NCI-H1048 (cell line): ENCODE results near the gene TLR6.
"Not testable (repeated sequence)": the region's sequence is repeated elsewhere in the genome, so short reads cannot be mapped to it uniquely, and the experiment has no call there.

Experiments used
- DNase-seq: peaks from one replicate; lab custom pipeline; 2025; lab: John Stamatoyannopoulos, UW

TLR6 gene

DNA sequence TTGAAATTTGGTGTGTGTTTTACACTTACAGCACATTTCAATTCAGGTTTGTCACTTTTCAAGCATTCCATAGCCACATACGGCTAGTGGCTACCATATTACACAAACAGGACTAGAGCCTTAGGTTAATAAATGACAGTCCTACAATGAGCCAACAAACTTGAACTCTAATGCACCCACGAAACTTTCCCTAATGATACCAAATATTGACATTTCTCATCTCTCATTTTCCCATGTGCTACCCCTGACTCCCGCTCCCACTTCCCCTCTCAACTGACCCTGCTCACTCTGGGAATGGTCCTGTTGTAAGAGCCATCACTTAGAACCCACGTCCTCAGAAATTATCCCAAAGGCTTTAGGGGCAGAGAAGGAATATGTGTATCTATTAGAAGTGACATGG is 68.9 kb downstream of the TLR6 start:
- DNase-seq: no peak

DNA sequence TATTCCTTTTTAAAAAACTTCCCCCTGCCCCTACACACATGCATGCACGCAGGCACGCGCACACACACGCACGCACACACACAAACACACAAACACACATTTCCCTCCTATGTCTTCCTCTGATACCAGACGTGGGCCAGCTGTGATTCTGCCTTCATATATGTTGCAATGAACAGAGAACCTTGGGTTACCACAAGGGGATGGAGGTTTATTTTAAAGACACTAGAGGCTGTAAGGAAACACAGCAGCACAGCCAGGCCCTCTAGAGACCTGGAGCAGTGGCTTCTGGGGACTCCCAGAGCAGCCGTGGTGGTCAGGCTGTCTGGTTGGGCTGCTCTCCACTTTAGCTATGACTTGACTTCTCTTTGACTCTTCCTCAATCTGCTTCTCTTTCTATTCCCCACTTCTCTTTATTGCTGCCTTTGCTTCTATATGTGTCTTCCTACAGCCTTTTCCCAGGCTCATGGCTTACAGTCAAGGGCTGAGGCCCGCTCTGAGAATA is 70.7 kb downstream of the TLR6 start:
- DNase-seq: no peak

- DNase-seq: no peak
Observed at GRCh38 chr4:38785041-38785790, 71.4 kb downstream of the TLR6 start.

DNA sequence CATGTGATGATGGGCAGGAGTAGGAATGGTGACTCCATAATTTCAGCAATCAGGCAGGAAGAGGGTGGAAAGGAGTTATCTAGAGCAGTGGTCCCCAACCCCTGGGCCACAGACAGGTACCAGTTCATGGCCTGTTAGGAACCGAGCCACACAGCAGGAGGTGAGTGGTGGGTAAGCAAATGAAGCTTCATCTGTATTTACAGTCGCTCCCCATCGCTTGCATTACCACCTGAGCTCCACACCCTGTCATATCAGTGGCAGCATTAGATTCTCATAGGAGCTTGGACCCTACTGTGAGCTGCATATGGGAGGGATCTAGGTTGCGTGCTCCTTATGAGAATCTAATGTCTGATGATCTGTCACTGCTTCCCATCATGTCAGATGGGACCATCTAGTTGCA is 72.5 kb downstream of the TLR6 start:
- DNase-seq: no peak

DNA sequence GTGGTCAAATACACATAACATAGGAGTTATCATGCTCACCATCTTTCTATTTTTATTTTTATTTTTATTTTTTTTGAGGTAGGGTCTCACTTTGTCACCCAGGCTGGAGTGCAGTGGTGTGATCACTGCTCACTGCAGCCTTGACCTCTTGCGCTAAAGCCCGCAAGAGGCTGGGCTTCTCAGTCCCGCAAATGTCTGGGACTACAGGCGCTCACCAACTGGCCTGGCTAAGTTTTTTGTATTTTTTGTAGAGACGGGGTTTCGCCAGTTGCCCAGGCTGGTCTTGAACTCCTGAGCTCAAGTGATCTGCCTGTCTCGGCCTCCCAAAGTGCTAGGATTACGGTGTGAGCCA is 73.5 kb downstream of the TLR6 start:
- no peak for DNase-seq

GRCh38 chr4:38782452-38783108 is 74.0 kb downstream of the TLR6 start, which contains the start of gene TLR10:
TSS of gene TLR10 (minus strand) at chr4:38782990. CDS start at chr4:38775590, 7,400 bp downstream.
- DNase-seq: no peak

- DNase-seq: no peak
Observed at GRCh38 chr4:38781854-38782261, 74.8 kb downstream of the TLR6 start.

DNA sequence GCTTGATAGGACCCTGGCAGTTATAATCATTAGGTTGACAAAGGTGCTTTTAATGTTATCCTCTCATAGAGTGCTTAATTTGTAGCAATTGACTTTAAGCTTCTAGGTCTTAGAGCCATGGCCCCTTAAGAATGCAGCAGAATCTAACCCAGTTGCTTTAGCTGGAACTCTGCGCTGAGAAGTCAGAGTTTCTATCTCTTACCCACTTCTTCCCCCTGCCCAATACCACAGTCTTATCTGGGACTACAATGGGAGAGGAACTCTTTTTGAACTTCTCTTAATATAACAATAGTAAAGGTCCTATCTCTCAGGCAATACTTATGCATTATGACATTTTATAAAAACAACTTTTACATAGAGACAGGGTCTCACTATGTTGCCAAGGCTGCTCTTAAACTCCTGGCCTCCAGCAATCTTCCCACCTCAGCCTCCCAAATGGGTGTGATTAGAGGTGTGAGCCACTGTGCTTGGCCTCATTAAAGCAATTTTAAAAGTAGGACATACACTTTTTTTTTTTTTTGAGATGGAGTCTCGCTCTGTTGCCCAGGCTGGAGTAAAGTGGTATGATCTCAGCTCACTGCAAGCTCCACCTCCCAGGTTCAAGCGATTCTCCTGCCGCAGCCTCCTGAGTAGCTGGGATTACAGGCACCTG is 75.7 kb downstream of the TLR6 start:
- DNase-seq: no peak

- DNase-seq: no peak
Observed at GRCh38 chr4:38779790-38780189, 76.8 kb downstream of the TLR6 start.

- not testable (repeated sequence) for DNase-seq
Observed at GRCh38 chr4:38777925-38778324, 78.7 kb downstream of the TLR6 start.

GRCh38 chr4:38775326-38775725 is 81.3 kb downstream of the TLR6 start:
- DNase-seq: no peak

DNA sequence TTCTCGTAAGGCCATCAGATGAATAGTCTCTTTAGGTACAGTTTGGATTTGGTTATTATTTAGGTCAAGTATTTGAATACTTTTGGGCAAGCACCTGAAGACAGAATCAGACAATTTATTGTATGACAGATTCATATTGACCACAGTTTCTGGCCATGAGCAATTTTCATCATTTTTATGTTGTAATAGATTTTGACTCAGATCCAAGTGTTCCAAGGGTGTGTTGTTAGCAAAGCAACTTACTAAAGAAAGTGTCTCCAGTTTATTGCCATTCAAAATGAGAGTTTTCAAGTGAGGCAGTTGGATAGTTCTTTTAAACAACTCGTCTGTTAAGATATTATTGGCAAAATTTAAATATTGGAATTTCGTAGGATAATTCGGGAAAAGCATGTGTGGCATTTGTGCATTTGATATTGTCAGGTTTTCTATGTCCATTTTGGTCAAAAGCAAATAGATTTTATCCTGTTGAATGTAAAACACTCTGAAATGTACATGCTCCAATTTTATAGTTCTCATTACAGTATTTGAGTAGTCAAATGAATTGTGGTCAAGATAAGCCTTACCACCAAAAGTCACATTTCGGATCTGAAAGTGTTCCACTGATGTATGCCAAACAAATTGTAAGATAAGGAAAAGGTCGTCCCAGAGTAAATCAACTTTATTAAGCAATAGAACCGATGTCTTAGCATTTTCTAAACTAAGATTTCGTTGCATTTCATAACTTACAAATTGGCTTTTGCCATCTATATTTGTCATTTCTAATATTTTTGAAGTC is 82.2 kb downstream of the TLR6 start:
- DNase-seq: no peak
